H9 (cell line): ENCODE data around the gene GBP5. TPM values are rescaled to one million over a fixed set of nuclear protein-coding genes. Genes with fewer than 3 reads are reported as not detected.

Source experiments
- DNase-seq: peaks from one replicate; pipeline ENCODE4 v3.0.0-alpha.2; 2017
- H2AFZ ChIP-seq: one replicate; pipeline ENCODE4 v1.6.1; 2013; ENCODE audit warnings: mild to moderate bottlenecking, low read length, control low read depth, moderate library complexity
- H2AK5ac ChIP-seq: 2 replicates; pipeline ENCODE4 v1.6.1; 2013; ENCODE audit warnings: low read length, control low read depth, mixed read lengths; ENCODE audit not compliant: insufficient read length
- H2BK120ac ChIP-seq: one replicate; pipeline ENCODE4 v1.6.1; 2013; ENCODE audit warnings: low read depth, mild to moderate bottlenecking, low read length, control low read depth, inconsistent platforms; ENCODE audit not compliant: poor library complexity, severe bottlenecking
- H2BK12ac ChIP-seq: 2 replicates; pipeline ENCODE4 v1.6.1; 2013; ENCODE audit warnings: low read length, control low read depth, mixed read lengths, low read depth; ENCODE audit not compliant: insufficient read length
- H2BK15ac ChIP-seq: 2 replicates; pipeline ENCODE4 v1.6.1; 2013; ENCODE audit warnings: low read depth, low read length, control low read depth
- H2BK20ac ChIP-seq: one replicate; pipeline ENCODE4 v1.6.1; 2013; ENCODE audit warnings: low read depth, mild to moderate bottlenecking, low read length, control low read depth, inconsistent platforms; ENCODE audit not compliant: poor library complexity, severe bottlenecking
- H2BK5ac ChIP-seq: 2 replicates; pipeline ENCODE4 v1.6.1; 2013; ENCODE audit warnings: low read length, control low read depth, mixed read lengths; ENCODE audit not compliant: insufficient read length
- H3K14ac ChIP-seq: 2 replicates; pipeline ENCODE4 v1.6.1; 2013; ENCODE audit warnings: low read length, control low read depth; ENCODE audit not compliant: insufficient read depth
- H3K18ac ChIP-seq: 2 replicates; pipeline ENCODE4 v1.6.1; 2013; ENCODE audit warnings: low read depth, mild to moderate bottlenecking, mixed read lengths, low read length, control low read depth; ENCODE audit not compliant: insufficient read length
- H3K23ac ChIP-seq: 2 replicates; pipeline ENCODE4 v1.6.1; 2013; ENCODE audit warnings: low read length, control low read depth, mixed read lengths, low read depth; ENCODE audit not compliant: insufficient read length
- H3K23me2 ChIP-seq: 2 replicates; pipeline ENCODE4 v1.6.1; 2013; ENCODE audit warnings: low read depth, mild to moderate bottlenecking, mixed read lengths, low read length, control low read depth; ENCODE audit not compliant: insufficient read length, poor library complexity, severe bottlenecking
- H3K27ac ChIP-seq: 2 replicates; pipeline ENCODE4 v1.5.1; 2013; ENCODE audit warnings: low read length, control low read depth, mixed read lengths, low read depth; ENCODE audit not compliant: insufficient read length
- H3K27me3 ChIP-seq: 2 replicates; pipeline ENCODE4 v1.6.1; 2013; ENCODE audit warnings: low read length, control low read depth, inconsistent platforms; ENCODE audit not compliant: insufficient read depth
- H3K4ac ChIP-seq: 2 replicates; pipeline ENCODE4 v1.6.1; 2013; ENCODE audit warnings: low read depth, mild to moderate bottlenecking, control low read depth, inconsistent platforms, low read length, moderate library complexity
- H3K4me1 ChIP-seq: 2 replicates; pipeline ENCODE4 v1.6.1; 2013; ENCODE audit warnings: low read length, control low read depth, inconsistent platforms; ENCODE audit not compliant: insufficient read depth
- H3K4me2 ChIP-seq: 2 replicates; pipeline ENCODE4 v1.6.1; 2013; ENCODE audit warnings: low read length, control low read depth, mixed read lengths; ENCODE audit not compliant: insufficient read length, insufficient read depth
- H3K56ac ChIP-seq: 2 replicates; pipeline ENCODE4 v1.6.1; 2013; ENCODE audit warnings: low read depth, mild to moderate bottlenecking, mixed read lengths, low read length, control low read depth; ENCODE audit not compliant: insufficient read length
- H3K79me1 ChIP-seq: 2 replicates; pipeline ENCODE4 v1.6.1; 2013; ENCODE audit warnings: low read depth, mild to moderate bottlenecking, moderate library complexity, low read length, control low read depth, inconsistent platforms; ENCODE audit not compliant: insufficient read depth, poor library complexity, severe bottlenecking
- H3K79me2 ChIP-seq: 2 replicates; pipeline ENCODE4 v1.6.1; 2013; ENCODE audit warnings: low read length, control low read depth, inconsistent platforms; ENCODE audit not compliant: insufficient read depth
- H3K9ac ChIP-seq: 2 replicates; pipeline ENCODE4 v1.6.1; 2013; ENCODE audit warnings: low read length, control low read depth, mixed read lengths; ENCODE audit not compliant: insufficient read length; ENCODE audit errors: extremely low read depth
- H3K9me3 ChIP-seq: one replicate; pipeline ENCODE4 v1.6.1; 2013; ENCODE audit warnings: low read depth, low read length, inconsistent platforms; ENCODE audit not compliant: control insufficient read depth
- H3T11ph ChIP-seq: one replicate; pipeline ENCODE4 v1.6.1; 2013; ENCODE audit warnings: mild to moderate bottlenecking, low read length, control low read depth, inconsistent platforms
- H4K20me1 ChIP-seq: one replicate; pipeline ENCODE4 v1.6.1; 2013; ENCODE audit not compliant: control insufficient read depth, insufficient read length, insufficient read depth
- H4K5ac ChIP-seq: 2 replicates; pipeline ENCODE4 v1.6.1; 2013; ENCODE audit warnings: low read depth, mild to moderate bottlenecking, mixed read lengths, low read length, control low read depth; ENCODE audit not compliant: insufficient read length
- H4K8ac ChIP-seq: replicated peaks from 2 replicates; pipeline ENCODE4 v1.6.1; 2013; ENCODE audit warnings: low read length, control low read depth, mixed read lengths, low read depth; ENCODE audit not compliant: insufficient read length
- H4K91ac ChIP-seq: 2 replicates; pipeline ENCODE4 v1.6.1; 2013; ENCODE audit warnings: low read depth, mild to moderate bottlenecking, moderate library complexity, mixed read lengths, low read length, control low read depth; ENCODE audit not compliant: insufficient read length
- H3K27ac Mint-ChIP-seq, 3 experiments: 2 replicates in 2 of 3; 3 replicates in 1 of 3; pipeline ENCODE4 v1.8.0; 2020 to 2021; ENCODE audit warnings: mixed read lengths in 3 of 3, mild to moderate bottlenecking in 1 of 3, moderate library complexity in 1 of 3
- H3K27me3 Mint-ChIP-seq: 2 replicates; pipeline ENCODE4 v1.8.0; 2021; ENCODE audit warnings: low read depth, mild to moderate bottlenecking, moderate library complexity, mixed read lengths
- H3K36me3 Mint-ChIP-seq, 3 experiments: 2 replicates in 2 of 3; 3 replicates in 1 of 3; pipeline ENCODE4 v1.8.0; 2020 to 2021; ENCODE audit warnings: low read depth in 3 of 3, mixed read lengths in 3 of 3; ENCODE audit not compliant: insufficient read depth in 1 of 3
- H3K4me1 Mint-ChIP-seq, 2 experiments: 2 replicates each; pipeline ENCODE4 v1.8.0; 2020; ENCODE audit warnings: mixed read lengths in 2 of 2
- H3K4me3 Mint-ChIP-seq, 2 experiments: 2 replicates in 1 of 2; 3 replicates in 1 of 2; pipeline ENCODE4 v1.8.0; 2020 to 2021; ENCODE audit warnings: mild to moderate bottlenecking in 2 of 2, mixed read lengths in 2 of 2, moderate library complexity in 1 of 2
- H3K9me3 Mint-ChIP-seq, 2 experiments: 2 replicates in 1 of 2; 3 replicates in 1 of 2; pipeline ENCODE4 v1.8.0; 2020; ENCODE audit warnings: mild to moderate bottlenecking in 2 of 2, mixed read lengths in 2 of 2, moderate library complexity in 1 of 2
- total RNA-seq: library from RNA; stranded (reverse); gene quantifications from 2 replicates; pipeline ENCODE4 v1.2.1, GENCODE V29; 2021
- TF ChIP-seq, protein P1 (sequence below): fragments of 200-600 bp; sonication (generic); conservative IDR thresholded peaks from 3 replicates; pipeline ENCODE4 v1.8.0; 2021; ENCODE audit warnings: antibody characterized with exemption, mild to moderate bottlenecking

The GBP5 gene
- total RNA-seq, 1 experiment from 2014 or later, result not detected

DNA sequence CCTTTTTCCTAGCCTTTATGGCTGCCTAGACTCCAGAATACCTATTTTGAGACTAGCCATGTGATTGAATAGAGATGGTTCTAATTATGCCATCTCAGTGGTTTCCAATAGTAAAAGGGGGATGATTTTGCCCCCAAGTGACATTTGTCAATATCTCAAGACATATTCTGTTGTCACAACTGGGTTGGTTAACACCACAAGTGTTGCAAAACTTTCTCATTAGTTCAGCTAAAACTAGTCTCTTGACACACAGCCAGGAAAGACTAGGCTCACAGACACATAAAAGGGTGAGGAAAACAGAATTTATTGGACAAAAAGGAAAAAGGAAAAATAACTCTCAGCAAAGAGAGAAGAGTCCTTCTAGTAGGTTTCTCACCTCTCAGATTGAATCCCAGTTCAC is 39.9 kb upstream of the GBP5 start:
- no peak overlapping the region for H2AK5ac ChIP-seq
- H3K4me2 ChIP-seq, result no peak overlapping the region
- no peak overlapping the region for H3K56ac ChIP-seq
- H3K79me2 ChIP-seq, result no peaks in the 10 kb centered on the region
- H2BK15ac ChIP-seq, result no peak overlapping the region
- H3K27ac ChIP-seq, result no peak overlapping the region
- no peak overlapping the region for H2AFZ ChIP-seq
- no peak overlapping the region for H2BK120ac ChIP-seq
- no peak overlapping the region for H2BK20ac ChIP-seq
- no peak overlapping the region for H3K14ac ChIP-seq
- H3K79me1 ChIP-seq, result no peaks in the 10 kb centered on the region
- no peak overlapping the region for H3T11ph ChIP-seq
- H4K5ac ChIP-seq, result no peak overlapping the region
- no peak overlapping the region for H3K18ac ChIP-seq
- no peak for DNase-seq
- H2BK12ac ChIP-seq, result no peak overlapping the region
- H4K20me1 ChIP-seq, result no peaks in the 10 kb centered on the region
- Mint-ChIP-seq H3K4me3 (no peak overlapping the region), H3K9me3 (peaks cover 0 to 8% of the 10 kb centered on the region in 2 experiments; a peak in 3 of 5 replicates), H3K4me1 (peaks cover 5 to 9% of the 10 kb centered on the region in 2 experiments; a peak in 3 of 4 replicates), H3K36me3 (peaks cover 4% of the 10 kb centered on the region in 3 experiments; a peak in 3 of 7 replicates), H3K27me3 (peaks cover 2% of the 10 kb centered on the region), H3K27ac (no peak overlapping the region; a peak in 1 of 7 replicates)
- H3K27me3 ChIP-seq, result no peaks in the 10 kb centered on the region
- no peaks in the 10 kb centered on the region for H3K4me1 ChIP-seq
- no peak overlapping the region for H4K91ac ChIP-seq
- H3K4ac ChIP-seq, result no peak overlapping the region
- H3K23ac ChIP-seq, result no peak overlapping the region
- no peak overlapping the region for H4K8ac ChIP-seq
- TF ChIP-seq, protein P1, sequence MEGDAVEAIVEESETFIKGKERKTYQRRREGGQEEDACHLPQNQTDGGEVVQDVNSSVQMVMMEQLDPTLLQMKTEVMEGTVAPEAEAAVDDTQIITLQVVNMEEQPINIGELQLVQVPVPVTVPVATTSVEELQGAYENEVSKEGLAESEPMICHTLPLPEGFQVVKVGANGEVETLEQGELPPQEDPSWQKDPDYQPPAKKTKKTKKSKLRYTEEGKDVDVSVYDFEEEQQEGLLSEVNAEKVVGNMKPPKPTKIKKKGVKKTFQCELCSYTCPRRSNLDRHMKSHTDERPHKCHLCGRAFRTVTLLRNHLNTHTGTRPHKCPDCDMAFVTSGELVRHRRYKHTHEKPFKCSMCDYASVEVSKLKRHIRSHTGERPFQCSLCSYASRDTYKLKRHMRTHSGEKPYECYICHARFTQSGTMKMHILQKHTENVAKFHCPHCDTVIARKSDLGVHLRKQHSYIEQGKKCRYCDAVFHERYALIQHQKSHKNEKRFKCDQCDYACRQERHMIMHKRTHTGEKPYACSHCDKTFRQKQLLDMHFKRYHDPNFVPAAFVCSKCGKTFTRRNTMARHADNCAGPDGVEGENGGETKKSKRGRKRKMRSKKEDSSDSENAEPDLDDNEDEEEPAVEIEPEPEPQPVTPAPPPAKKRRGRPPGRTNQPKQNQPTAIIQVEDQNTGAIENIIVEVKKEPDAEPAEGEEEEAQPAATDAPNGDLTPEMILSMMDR, result no peak
- no peaks in the 10 kb centered on the region for H3K9me3 ChIP-seq
- no peak overlapping the region for H3K9ac ChIP-seq
- H3K23me2 ChIP-seq, result no peaks in the 10 kb centered on the region
- H2BK5ac ChIP-seq, result no peak overlapping the region
